Gastrocnemius medialis (tissue), 4 donors: ENCODE results near the gene SUPT20H. TPM values are rescaled to one million over a fixed set of nuclear protein-coding genes. Genes with fewer than 3 reads are reported as not detected.

Experiments
- ATAC-seq, 2 donors: fragments of 150-250 bp; one replicate each; pipeline ENCODE4 v1.9.1; 2016
- DNase-seq, 2 donors: peaks; one replicate each; pipeline ENCODE4 v3.0.0-alpha.2; 2019
- H3K27ac ChIP-seq, 4 donors: fragments of 200-600 bp; sonication (generic); 1 replicate in 1 of 4; 2 replicates in 3 of 4; pipeline ENCODE4 v1.5.1; 2016 to 2018; ENCODE audit warnings: mild to moderate bottlenecking in 2 of 4, moderate library complexity in 1 of 4
- H3K27me3 ChIP-seq, 3 donors: fragments of 200-600 bp; sonication (generic) in 2 of 3; 1 replicate in 1 of 3; 2 replicates in 2 of 3; pipeline versions ENCODE4 v1.5.1 to v1.6.0; 2016 to 2019; ENCODE audit warnings: mild to moderate bottlenecking in 1 of 3, moderate library complexity in 1 of 3
- H3K36me3 ChIP-seq, 2 donors: fragments of 200-600 bp; sonication (generic) in 1 of 2; one replicate each; pipeline ENCODE4 v1.5.1; 2017 to 2018
- H3K4me1 ChIP-seq, 2 donors: fragments of 200-600 bp; sonication (generic) in 1 of 2; one replicate each; pipeline ENCODE4 v1.5.1; 2016 to 2017; ENCODE audit warnings: mild to moderate bottlenecking in 2 of 2
- H3K4me3 ChIP-seq, 4 donors: fragments of 200-600 bp; sonication (generic) in 3 of 4; 1 replicate in 1 of 4; 2 replicates in 3 of 4; pipeline ENCODE4 v1.5.1; 2016 to 2019; ENCODE audit warnings: mild to moderate bottlenecking in 2 of 4
- H3K9me3 ChIP-seq, 3 donors: fragments of 200-600 bp; sonication (generic) in 2 of 3; 1 replicate in 1 of 3; 2 replicates in 2 of 3; pipeline ENCODE4 v1.5.1; 2016 to 2019
- POLR2A ChIP-seq, 2 donors: fragments of 450-650 bp; IDR thresholded peaks; one replicate each; pipeline ENCODE4 v1.6.1; 2017; ENCODE audit warnings: antibody characterized with exemption in 2 of 2, mild to moderate bottlenecking in 2 of 2, moderate library complexity in 2 of 2
- in situ Hi-C, 4 donors: fragments of 200-750 bp; cut with MboI; loops; one replicate each; pipeline versions ENCODE4 v1.15.0 to v1.8.0; 2017; ENCODE audit warnings: low sequenced_read_pairs in 4 of 4
- intact Hi-C: fragments of 100-400 bp; cut with DNase I; formaldehyde crosslinking; loops from one replicate; pipeline ENCODE4 v1.15.1; 2023; ENCODE audit warnings: low total_unique reads
- total RNA-seq, 4 donors: library from RNA; depleted of rRNA; stranded (reverse); fragments of >200 nt; gene quantifications; one replicate each; pipeline versions ENCODE4 v1.1.0 to v1.2.3, GENCODE V29; 2016
- TF ChIP-seq, protein P1 (sequence below), 5 experiments: fragments of 450-650 bp in 3 of 5; fragments of 200-600 bp in 2 of 5; sonication (generic) in 2 of 5; IDR thresholded peaks in 4 of 5; conservative IDR thresholded peaks in 1 of 5; 1 replicate in 4 of 5; 2 replicates in 1 of 5; pipeline ENCODE4 v1.5.1; 2016 to 2019; ENCODE audit warnings: antibody characterized with exemption in 5 of 5, mild to moderate bottlenecking in 3 of 5, moderate library complexity in 3 of 5

Gene SUPT20H
- total RNA-seq, 4 donors from 2014 or later = 18.1 to 24.4 (median 19.1) TPM

GRCh38 chr13:37090912-37091311 lies 31.4 kb upstream of the SUPT20H start:
- intact Hi-C loops (no loop called here), in situ Hi-C loops (no loop called here)
- no peak for DNase-seq
- TF ChIP-seq, protein P1, sequence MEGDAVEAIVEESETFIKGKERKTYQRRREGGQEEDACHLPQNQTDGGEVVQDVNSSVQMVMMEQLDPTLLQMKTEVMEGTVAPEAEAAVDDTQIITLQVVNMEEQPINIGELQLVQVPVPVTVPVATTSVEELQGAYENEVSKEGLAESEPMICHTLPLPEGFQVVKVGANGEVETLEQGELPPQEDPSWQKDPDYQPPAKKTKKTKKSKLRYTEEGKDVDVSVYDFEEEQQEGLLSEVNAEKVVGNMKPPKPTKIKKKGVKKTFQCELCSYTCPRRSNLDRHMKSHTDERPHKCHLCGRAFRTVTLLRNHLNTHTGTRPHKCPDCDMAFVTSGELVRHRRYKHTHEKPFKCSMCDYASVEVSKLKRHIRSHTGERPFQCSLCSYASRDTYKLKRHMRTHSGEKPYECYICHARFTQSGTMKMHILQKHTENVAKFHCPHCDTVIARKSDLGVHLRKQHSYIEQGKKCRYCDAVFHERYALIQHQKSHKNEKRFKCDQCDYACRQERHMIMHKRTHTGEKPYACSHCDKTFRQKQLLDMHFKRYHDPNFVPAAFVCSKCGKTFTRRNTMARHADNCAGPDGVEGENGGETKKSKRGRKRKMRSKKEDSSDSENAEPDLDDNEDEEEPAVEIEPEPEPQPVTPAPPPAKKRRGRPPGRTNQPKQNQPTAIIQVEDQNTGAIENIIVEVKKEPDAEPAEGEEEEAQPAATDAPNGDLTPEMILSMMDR (IDR thresholded peaks at IDR 0.05 in 4 of 5, conservative IDR thresholded peaks at IDR 0.05 in 1 of 5) = no peak
- TF ChIP-seq POLR2A (IDR thresholded peaks at IDR 0.05) = no peak
- Histone ChIP-seq H3K27me3 (no peaks in the 10 kb centered on the region), H3K9me3 (no peaks in the 10 kb centered on the region), H3K4me1 (no peaks in the 10 kb centered on the region), H3K4me3 (no peak overlapping the region), H3K36me3 (no peaks in the 10 kb centered on the region), H3K27ac (no peak overlapping the region)
- no peak for ATAC-seq

GRCh38 chr13:37089495-37089894 lies 30.0 kb upstream of the SUPT20H start:
- TF ChIP-seq, protein P1 (IDR thresholded peaks at IDR 0.05 in 4 of 5, conservative IDR thresholded peaks at IDR 0.05 in 1 of 5) = no peak
- no peak for TF ChIP-seq POLR2A (IDR thresholded peaks at IDR 0.05)
- H3K27me3 ChIP-seq = no peaks in the 10 kb centered on the region
- in situ Hi-C loops (no loop called here), intact Hi-C loops (no loop called here)
- no peak overlapping the region for H3K27ac ChIP-seq
- no peak overlapping the region for H3K4me3 ChIP-seq
- ATAC-seq (no peak), DNase-seq (no peak)
- H3K9me3 ChIP-seq = no peaks in the 10 kb centered on the region
- no peaks in the 10 kb centered on the region for H3K36me3 ChIP-seq
- H3K4me1 ChIP-seq = no peaks in the 10 kb centered on the region

- ATAC-seq (no peak), DNase-seq (no peak)
- no peaks in the 10 kb centered on the region for H3K9me3 ChIP-seq
- H3K4me1 ChIP-seq = no peaks in the 10 kb centered on the region
- intact Hi-C loops (no loop called here), in situ Hi-C loops (no loop called here)
- no peak overlapping the region for H3K27ac ChIP-seq
- no peaks in the 10 kb centered on the region for H3K36me3 ChIP-seq
- TF ChIP-seq POLR2A (IDR thresholded peaks at IDR 0.05) = no peak
- TF ChIP-seq, protein P1 (IDR thresholded peaks at IDR 0.05 in 4 of 5, conservative IDR thresholded peaks at IDR 0.05 in 1 of 5) = no peak
- no peaks in the 10 kb centered on the region for H3K27me3 ChIP-seq
- no peak overlapping the region for H3K4me3 ChIP-seq
Observed at GRCh38 chr13:37087486-37087885, 28.0 kb upstream of the SUPT20H start.

DNA sequence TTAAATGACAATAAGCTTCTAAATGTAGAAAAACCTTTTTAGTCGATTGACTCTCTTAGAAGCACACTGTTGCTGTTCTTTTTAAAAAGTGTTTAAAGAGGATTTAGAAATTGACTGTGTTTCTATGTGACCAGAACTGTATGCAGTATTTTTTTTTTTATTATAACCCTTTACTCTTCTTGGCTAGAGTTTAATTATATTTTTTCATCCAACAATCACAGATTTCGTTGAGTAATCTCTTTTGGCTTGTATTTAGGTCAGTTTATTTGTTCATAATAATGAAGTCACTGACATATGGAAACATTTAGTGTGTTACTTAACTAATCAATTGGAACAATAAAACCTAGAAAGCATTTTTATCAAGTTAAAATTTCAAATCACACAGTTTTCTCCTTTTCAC lies 26.1 kb upstream of the SUPT20H start:
- H3K4me1 ChIP-seq = no peaks in the 10 kb centered on the region
- H3K9me3 ChIP-seq = no peaks in the 10 kb centered on the region
- no peak for ATAC-seq
- intact Hi-C loops = no loop called here
- H3K4me3 ChIP-seq = no peak overlapping the region
- DNase-seq = no peak
- H3K27me3 ChIP-seq = no peaks in the 10 kb centered on the region
- in situ Hi-C loops = no loop called here
- no peak overlapping the region for H3K27ac ChIP-seq
- H3K36me3 ChIP-seq = no peaks in the 10 kb centered on the region
- no peak for TF ChIP-seq POLR2A (IDR thresholded peaks at IDR 0.05)
- TF ChIP-seq, protein P1 (IDR thresholded peaks at IDR 0.05 in 4 of 5, conservative IDR thresholded peaks at IDR 0.05 in 1 of 5) = no peak

DNA sequence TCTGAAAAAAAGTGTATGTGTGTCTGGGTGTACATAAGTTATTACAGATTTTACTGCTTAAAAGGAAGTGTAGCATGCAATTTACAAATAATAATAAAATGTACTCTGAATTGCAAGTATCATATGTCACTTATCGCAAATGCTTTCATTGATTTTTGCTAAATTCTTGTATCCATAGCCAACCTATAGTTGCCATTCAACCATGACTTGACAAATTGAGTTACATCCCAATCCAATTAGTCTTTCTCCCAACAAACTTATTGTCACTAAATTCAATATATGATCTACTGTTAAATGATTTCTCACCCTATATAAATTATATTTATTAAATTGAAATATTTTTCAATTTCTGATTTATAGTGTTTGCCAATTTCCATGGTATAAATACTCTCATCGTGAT lies 17.3 kb upstream of the SUPT20H start:
- H3K27ac ChIP-seq = no peak overlapping the region
- no peak overlapping the region for H3K4me3 ChIP-seq
- no peaks in the 10 kb centered on the region for H3K4me1 ChIP-seq
- intact Hi-C loops = loop anchor here (10.0 kb wide), 1 partner anchor 528 kb away; no protein-coding TSS in a partner anchor
- in situ Hi-C loops = no loop called here
- no peak for DNase-seq
- no peaks in the 10 kb centered on the region for H3K36me3 ChIP-seq
- no peaks in the 10 kb centered on the region for H3K9me3 ChIP-seq
- no peak for TF ChIP-seq POLR2A (IDR thresholded peaks at IDR 0.05)
- TF ChIP-seq, protein P1 (IDR thresholded peaks at IDR 0.05 in 4 of 5, conservative IDR thresholded peaks at IDR 0.05 in 1 of 5) = no peak
- H3K27me3 ChIP-seq = no peaks in the 10 kb centered on the region
- no peak for ATAC-seq
